GM21360 (cell line): ENCODE data around the gene MEDAG.

Experiments
- ATAC-seq: cut with Tn5 transposase; IDR thresholded peaks from one replicate; pipeline ENCODE4 v1.9.1; 2021; ENCODE audit warnings: mild to moderate bottlenecking, moderate library complexity; ENCODE audit not compliant: unreplicated experiment

MEDAG gene

GRCh38 chr13:30905932-30906383, at the start of gene MEDAG:
MEDAG (plus strand) TSS chr13:30906271; CDS start chr13:30906516, 245 bp downstream.
- ATAC-seq = no peak

- no peak for ATAC-seq
Measured at GRCh38 chr13:30857018-30857417, 49.1 kb upstream of the MEDAG start.

DNA sequence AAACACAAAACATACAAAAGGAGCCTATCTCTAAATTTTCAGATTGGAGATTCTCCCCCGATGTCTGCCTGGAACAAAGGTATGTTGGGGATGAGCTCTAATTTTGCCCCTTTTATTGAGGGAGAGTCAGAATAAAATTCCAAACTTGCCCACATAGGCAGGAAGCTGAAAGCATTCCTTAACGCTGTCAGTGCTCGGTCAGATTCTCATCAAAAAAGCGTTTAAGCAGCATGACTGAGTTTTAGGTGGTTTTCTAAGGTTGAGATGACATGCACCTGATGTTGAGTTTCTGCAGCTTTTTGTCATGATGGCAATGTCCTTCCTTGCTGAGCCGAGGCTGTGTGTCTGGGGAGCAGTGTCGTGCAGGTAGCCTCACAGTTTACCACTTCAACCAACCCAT, 48.4 kb upstream of the MEDAG start:
- ATAC-seq = no peak

GRCh38 chr13:30859326-30859725, 46.7 kb upstream of the MEDAG start:
- ATAC-seq = no peak

- ATAC-seq = no peak
Measured at GRCh38 chr13:30861163-30861562, 44.9 kb upstream of the MEDAG start.

- ATAC-seq = no peak
Measured at GRCh38 chr13:30861836-30862467, 44.1 kb upstream of the MEDAG start.

DNA sequence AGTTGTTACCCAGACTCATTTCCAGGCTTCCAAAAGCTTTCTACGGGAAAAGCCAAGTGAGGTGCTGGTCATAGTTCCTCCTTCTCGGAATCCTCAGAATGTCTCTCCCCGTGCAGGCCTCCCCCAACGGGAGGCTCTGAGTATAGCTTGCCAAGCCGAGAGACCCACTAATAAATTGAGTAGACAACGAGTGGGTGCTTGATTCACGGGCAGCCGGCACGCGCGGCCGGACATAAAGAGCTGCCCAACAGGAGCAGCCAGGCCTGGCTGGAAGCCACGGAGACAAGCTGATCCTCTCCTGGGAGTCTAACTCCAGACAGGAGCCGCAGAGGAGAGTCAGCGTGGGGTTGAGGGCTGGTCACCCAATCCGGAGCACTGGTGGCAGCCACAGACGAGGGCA, 43.4 kb upstream of the MEDAG start:
- no peak for ATAC-seq

DNA sequence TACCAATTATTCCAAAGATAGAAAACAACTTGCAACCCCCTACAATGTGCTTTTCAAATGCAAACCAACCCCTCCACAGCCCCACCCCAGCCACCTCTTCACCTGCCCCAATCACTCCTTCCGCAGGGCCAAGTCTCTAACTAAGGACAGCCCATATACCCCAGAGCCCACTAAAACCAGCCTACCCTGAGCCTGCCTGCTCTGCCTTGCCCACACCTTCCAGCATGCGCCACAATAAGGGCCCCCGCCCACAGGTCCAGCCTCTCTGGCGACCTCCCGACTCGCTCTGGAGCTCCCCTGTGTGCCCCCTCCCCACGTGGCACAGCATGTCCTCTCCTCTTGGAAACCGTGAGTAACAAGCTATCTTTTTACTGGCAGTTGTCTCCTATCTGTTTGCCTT, 42.8 kb upstream of the MEDAG start:
- no peak for ATAC-seq

GRCh38 chr13:30863796-30864195, 42.3 kb upstream of the MEDAG start:
- ATAC-seq = no peak

GRCh38 chr13:30864433-30865122, 41.5 kb upstream of the MEDAG start:
- no peak for ATAC-seq

DNA sequence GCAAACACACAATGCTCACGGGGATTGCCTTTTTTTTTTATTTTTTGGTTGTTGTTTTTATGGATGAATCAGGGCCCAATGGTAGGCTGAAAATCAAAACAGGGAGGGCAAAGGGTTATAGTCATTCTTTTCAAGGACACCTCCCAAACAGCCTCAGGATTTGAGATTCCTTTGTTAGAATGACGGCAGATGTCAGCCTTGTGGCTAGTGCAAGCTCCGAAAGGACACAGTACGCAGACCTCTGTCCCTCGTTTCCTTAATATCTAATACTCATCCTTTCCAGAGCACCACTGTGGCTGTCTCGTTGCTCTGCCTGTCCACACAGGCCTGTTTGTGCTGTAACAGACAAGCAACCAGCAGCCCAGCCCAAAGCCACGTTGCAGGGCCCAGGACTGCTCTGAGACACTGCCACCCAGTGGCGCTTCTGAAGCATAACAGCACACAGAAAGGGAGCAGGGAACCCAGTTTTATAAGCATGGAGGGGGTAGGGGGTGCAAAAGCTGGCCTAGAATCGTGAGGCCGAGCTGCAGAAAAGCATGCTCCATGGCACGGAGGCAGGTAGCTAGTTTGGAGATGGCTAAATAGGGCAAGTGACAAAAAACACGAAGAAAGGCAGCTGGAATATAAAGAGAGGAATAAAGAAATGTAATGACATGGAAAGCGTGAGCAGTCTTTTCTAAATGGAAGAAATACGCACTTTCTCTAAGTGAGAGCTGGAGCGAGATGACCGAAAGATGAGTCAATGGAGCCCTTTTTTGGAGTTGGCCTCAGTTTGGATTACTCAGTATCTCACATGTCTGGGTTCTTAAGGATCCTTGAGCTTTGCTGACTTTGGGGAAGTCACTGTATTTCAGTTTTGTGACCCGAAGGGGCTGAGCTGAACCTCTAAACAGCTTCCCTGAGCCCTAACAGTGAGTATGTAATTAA, 40.7 kb upstream of the MEDAG start:
- ATAC-seq = peak; percentile 87

DNA sequence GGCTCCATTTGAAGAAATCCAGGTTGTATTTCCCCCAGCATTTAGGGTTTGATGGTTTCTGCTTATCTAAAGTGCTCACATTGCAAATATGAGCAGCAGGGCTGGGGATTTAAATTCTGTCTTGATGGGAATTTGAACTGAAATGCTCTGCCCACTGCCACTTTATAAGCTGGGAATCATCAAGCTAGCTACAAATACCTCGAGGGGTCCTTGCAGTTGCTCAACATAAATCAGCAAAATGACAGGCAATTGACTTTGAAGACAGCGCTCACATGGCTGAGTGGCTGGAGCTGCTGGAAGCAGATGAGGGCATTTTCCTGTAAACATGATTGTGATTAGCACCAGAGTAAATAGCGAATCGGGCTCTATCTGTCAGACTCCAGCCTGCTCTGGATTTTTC, 39.4 kb upstream of the MEDAG start:
- ATAC-seq = no peak

- ATAC-seq = no peak
Measured at GRCh38 chr13:30867089-30867669, 38.9 kb upstream of the MEDAG start.

DNA sequence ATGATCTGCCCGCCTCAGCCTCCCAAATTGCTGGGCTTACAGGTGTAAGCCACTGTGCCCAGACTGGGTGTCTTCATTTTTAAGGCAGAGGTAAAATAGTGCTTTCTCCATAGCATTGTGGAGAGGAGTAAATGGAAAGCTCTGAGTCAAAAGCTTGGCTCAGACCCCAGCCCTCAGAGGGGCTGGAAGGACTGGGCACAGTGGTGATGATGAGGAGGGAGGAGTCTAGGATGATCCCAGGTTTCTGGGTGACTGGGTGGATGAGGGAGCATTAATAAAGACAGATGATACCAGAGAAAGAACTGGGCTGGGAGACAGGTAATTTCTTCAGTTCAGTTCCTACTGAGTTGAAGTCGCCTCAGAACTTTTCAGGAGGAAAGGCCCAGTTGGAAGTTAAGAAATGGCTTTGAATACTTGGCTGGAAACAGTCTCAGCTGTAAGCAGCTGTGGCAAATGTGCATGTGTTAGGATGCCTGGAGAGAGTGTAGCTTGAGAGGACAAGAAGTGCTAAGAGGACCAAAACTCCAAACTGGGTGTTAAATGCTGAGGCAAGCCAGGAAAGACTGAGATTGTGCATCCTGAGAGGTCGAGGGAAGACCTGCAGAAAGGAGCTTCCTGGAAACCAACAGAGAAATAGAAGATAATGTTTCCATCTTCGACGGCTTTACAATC, 37.1 kb upstream of the MEDAG start:
- no peak for ATAC-seq

GRCh38 chr13:30869491-30869890, 36.6 kb upstream of the MEDAG start:
- ATAC-seq = no peak

GRCh38 chr13:30870049-30870884, 35.8 kb upstream of the MEDAG start:
- ATAC-seq = peak; percentile 88

DNA sequence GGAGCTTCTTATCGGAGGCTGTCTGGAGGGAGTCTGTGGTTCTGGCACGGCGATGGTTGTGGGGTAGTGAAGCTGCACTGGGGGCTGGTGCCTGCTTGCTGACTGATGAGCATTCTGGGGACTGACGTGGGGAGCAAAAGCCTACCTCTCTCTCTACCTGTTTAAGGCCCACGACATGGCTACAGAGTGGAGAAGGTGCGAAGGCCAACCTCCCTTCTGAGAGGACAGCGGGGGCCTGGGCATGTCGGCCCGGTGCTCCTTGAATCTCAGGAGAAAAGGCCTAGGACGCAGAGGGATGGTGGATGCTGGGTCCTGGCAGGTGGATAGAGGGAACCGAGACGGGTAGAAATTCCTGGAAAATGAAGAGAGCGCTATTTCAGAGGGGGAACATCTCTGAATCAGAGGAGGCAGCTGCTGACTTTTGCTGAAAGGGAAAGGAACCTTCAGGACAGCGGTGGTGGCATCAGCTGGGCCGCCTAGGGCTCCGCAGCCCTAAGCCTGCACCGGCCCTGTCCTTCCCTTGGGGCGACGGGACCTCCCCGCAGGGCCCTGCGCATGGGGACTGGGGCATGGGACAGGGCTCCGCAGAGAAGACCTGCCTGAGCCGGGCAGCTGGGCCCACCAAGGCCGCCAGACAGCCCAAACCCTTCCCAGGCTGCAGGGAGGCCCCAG, 35.0 kb upstream of the MEDAG start:
- ATAC-seq = no peak

DNA sequence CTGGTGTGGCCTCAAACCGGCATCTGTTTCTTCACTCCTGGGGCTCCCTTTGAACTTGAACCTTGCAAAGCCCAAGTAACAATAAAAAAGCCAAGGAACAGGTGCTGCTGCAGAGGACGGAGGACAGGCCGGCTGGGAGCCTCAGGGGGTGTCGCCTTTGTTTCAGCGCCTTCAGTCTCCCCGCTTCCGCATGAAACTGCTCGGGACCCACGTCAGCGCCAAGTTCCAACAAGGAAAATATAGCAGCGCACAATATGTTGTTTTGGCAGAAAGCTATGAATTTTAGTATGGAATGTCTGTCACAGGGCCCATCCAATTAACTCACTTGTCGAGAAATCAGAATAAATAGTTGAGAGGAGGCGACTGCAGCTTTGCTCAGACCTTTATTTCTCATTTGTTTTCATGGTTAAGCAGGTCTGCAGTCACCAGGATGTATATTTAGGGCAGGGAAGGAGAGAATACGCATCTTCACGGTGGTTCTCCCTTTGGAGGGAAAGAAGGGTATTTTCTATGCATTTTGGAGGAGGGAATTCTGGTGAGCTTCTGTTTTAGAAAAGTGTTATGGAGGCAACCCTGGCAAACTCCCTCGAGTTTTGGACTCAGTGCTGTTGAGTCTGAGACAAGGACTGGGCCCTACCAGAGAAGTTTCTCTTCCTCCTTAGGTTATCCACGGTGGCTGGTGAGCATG, 34.3 kb upstream of the MEDAG start:
- ATAC-seq = no peak

GRCh38 chr13:30872276-30872594, 33.8 kb upstream of the MEDAG start:
- no peak for ATAC-seq
